AG10803 (cell line): Measurements from ENCODE around the gene TAX1BP1.

ENCODE experiments used
- DNase-seq: peaks from one replicate; pipeline ENCODE4 v3.0.0; 2010; ENCODE audit warnings: low read depth
- H3K4me3 ChIP-seq: 2 replicates; pipeline ENCODE4 v1.5.1; 2011; ENCODE audit warnings: mild to moderate bottlenecking, low read length, control low read depth
- CTCF ChIP-seq: conservative IDR thresholded peaks from 2 replicates; pipeline ENCODE4 v1.5.1; 2011; ENCODE audit warnings: mild to moderate bottlenecking, low read length, control low read depth, inconsistent platforms

TAX1BP1 gene

DNA sequence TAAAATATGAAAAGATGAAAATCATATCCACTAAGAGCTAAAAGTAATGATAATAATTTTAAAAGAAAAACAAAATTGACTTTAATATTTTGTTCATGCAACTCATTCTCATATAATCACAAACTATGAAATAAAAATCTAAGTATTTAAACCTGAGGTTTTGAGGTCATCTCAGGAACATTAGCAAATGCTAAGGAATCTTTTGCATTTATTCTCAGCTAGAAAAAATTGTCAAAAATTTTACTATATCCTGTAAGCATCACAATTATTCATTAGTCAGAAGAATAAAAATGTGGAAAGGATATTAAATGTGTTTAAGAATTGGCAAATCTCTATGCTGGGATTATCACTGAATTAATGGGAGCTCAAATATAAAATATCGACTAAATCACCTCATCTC is 36.8 kb upstream of the TAX1BP1 start:
- DNase-seq, result no peak
- TF ChIP-seq CTCF, result no peak

DNA sequence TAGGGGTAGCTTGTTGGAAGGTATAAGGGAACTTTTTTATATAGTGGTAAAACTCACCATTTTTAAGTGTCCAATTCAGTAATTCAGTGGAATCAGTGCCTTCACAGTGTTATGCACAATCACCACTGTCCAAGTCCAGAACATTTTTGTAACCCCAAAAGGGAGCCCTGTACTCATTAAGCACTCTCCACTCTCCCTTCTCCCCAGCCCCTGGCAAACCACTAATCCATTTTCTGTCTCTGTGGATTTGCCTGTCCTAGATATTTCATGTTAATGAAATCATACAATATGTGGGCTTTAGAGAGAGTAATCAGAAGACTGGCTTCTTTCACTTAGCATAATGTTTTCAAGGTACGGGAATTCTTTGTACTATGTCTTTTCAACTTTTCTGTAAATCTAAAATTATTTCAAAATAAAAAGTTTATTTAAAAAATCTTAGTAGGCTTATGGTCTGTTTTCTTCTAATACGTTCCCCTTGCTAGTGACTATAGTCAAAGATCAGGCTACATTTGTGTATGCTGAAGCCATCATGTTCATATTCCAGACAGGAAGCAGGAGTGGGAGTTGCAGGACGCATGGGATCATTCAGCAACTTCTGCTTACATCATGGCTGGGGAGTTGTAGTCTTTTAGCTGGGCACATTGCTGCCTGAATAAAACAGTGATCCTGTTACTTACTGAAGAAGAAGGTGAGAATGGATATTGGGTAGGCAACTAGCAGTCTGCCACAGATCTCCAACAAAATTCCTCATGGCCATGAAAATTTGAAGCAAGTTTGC is 35.4 kb upstream of the TAX1BP1 start:
- no peak for DNase-seq
- no peak overlapping the region for H3K4me3 ChIP-seq
- TF ChIP-seq CTCF, result no peak

More for the DNA sequence above, 36.8 kb upstream of the TAX1BP1 start:
- H3K4me3 ChIP-seq, result no peak overlapping the region

- H3K4me3 ChIP-seq, result no peak overlapping the region
- no peak for DNase-seq
- TF ChIP-seq CTCF, result no peak
These were observed 34.8 kb upstream of the TAX1BP1 start for GRCh38 chr7:27705200-27705594.

DNA sequence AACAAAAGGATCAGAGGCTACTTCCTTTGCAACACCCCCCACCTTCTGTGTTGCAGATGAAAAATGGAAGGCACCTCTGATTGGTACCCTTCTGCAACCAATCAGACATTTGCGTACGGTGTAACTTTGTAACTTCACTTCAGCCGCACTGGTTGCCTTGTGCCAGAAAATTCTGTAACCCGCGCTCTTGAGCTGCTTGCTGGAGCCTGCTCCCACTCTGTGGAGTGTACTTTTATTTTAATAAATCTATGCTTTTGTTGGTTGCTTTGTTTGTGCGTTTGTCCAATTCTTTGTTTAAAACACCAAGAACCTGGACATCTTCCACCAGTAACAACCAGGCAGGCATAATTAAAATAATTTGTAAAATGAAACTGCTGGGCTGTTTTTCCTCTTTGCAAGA is 31.5 kb upstream of the TAX1BP1 start:
- no peak for DNase-seq
- no peak overlapping the region for H3K4me3 ChIP-seq
- no peak for TF ChIP-seq CTCF

DNA sequence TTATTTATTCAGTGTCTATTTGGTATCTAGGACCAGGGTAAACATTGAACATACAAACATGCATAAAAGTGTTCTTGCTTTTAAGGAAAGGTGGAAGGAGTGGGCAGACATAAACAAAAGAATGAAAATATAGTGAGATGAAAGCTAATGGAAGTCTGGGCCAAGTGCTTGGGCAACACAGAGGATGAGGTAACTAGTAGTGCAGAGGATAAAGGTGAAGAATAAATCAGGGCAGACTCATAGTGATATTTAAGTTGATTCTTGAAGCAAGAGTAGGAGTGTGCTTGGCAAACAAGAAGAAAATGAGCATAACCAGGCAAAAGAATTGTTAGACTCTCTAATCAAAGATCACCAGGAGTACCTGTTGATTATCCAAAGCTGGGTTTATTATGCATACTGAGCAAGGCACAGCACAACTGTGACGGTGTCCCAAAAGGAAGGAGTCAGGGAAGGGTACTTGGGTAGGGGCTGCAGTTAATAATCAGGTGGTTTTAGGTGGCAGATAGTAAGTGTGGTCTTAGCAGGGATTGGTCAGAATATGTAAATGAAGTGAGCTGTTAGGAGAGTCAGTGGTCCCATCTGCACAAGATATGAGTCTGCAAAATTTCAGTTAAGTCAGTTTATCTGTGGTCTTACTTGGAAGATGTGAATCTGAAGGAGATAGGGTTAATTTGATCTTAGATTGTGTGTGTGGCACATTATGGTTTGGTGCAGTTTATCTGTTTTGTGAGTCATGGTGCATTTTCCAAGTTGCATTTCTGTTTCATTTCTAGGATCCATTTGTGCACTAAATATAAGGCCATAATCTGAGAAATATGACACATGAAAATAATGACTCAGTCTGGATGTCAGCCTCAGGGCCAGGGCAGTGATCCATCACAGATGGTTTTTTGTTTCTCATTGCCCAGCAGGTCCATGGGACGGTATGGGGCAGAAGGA is 30.6 kb upstream of the TAX1BP1 start:
- no peak for TF ChIP-seq CTCF
- H3K4me3 ChIP-seq, result no peak overlapping the region
- peak; percentile 69 for DNase-seq

DNA sequence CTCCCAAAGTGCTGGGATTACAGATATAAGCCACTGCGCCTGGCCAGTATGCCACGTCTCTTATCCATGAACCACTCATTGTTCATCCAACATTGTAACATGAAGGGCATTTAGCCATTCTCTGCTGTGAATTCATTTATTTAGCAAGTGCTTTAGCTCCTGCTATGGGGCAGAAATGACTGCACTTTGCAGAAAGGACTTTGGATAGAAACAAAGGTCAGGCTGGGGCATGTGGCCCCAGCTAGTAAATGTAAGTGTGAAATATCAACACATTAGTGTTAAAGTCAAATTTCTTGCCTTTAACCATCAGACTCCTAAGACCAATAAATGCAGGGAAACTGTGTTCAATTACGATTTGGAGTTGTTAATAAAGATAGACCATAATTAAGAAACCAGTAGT is 27.7 kb upstream of the TAX1BP1 start:
- DNase-seq, result no peak
- no peak overlapping the region for H3K4me3 ChIP-seq
- no peak for TF ChIP-seq CTCF
